ENCODE results near the gene BCL11B.

The BCL11B gene

GRCh38 chr14:99209409-99209808 lies 62.6 kb downstream of the BCL11B start:
- H3K4me2 ChIP-seq, result no peak overlapping the region
- no peaks in the 10 kb centered on the region for H3K27me3 ChIP-seq (ENCODE audit: insufficient read depth, low read depth)
- H3K4me1 ChIP-seq (ENCODE audit: low read depth, poor library complexity, severe bottlenecking), result peaks cover 4% of the 10 kb centered on the region
- H3K79me2 ChIP-seq (ENCODE audit: insufficient read depth, low read depth), result no peaks in the 10 kb centered on the region; the same call in 1 of the 2 replicates
- H3K4me3 ChIP-seq (IDR thresholded peaks at IDR 0.05; ENCODE audit: insufficient read depth, low read depth, low read length), result no peak overlapping the region
- H3K9ac ChIP-seq, result no peak overlapping the region
- no peak overlapping the region for H2AFZ ChIP-seq (ENCODE audit: low read depth)
- H3K27ac ChIP-seq, result no peak overlapping the region
- TF ChIP-seq, protein P1, sequence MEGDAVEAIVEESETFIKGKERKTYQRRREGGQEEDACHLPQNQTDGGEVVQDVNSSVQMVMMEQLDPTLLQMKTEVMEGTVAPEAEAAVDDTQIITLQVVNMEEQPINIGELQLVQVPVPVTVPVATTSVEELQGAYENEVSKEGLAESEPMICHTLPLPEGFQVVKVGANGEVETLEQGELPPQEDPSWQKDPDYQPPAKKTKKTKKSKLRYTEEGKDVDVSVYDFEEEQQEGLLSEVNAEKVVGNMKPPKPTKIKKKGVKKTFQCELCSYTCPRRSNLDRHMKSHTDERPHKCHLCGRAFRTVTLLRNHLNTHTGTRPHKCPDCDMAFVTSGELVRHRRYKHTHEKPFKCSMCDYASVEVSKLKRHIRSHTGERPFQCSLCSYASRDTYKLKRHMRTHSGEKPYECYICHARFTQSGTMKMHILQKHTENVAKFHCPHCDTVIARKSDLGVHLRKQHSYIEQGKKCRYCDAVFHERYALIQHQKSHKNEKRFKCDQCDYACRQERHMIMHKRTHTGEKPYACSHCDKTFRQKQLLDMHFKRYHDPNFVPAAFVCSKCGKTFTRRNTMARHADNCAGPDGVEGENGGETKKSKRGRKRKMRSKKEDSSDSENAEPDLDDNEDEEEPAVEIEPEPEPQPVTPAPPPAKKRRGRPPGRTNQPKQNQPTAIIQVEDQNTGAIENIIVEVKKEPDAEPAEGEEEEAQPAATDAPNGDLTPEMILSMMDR (conservative IDR thresholded peaks at IDR 0.05; ENCODE audit: low read depth, low read length), result no peak
- H3K36me3 ChIP-seq (ENCODE audit: insufficient read depth), result no peaks in the 10 kb centered on the region
- H4K20me1 ChIP-seq (ENCODE audit: insufficient read depth), result no peaks in the 10 kb centered on the region

GRCh38 chr14:99208318-99208717 lies 63.7 kb downstream of the BCL11B start:
- Histone ChIP-seq H3K4me1 (ENCODE audit: low read depth, poor library complexity, severe bottlenecking) (peaks cover 4% of the 10 kb centered on the region), H3K4me2 (no peak overlapping the region), H3K9ac (no peak overlapping the region), H2AFZ (ENCODE audit: low read depth) (no peak overlapping the region), H4K20me1 (ENCODE audit: insufficient read depth) (no peaks in the 10 kb centered on the region), H3K4me3 (IDR thresholded peaks at IDR 0.05; ENCODE audit: insufficient read depth, low read depth, low read length) (no peak overlapping the region), H3K36me3 (ENCODE audit: insufficient read depth) (no peaks in the 10 kb centered on the region), H3K27me3 (ENCODE audit: insufficient read depth, low read depth) (no peaks in the 10 kb centered on the region), H3K79me2 (ENCODE audit: insufficient read depth, low read depth) (no peaks in the 10 kb centered on the region), H3K27ac (no peak overlapping the region)
- TF ChIP-seq, protein P1 (conservative IDR thresholded peaks at IDR 0.05; ENCODE audit: low read depth, low read length), result no peak

GRCh38 chr14:99207456-99207855 lies 64.5 kb downstream of the BCL11B start:
- Histone ChIP-seq H3K27me3 (ENCODE audit: insufficient read depth, low read depth) (no peaks in the 10 kb centered on the region), H3K4me3 (IDR thresholded peaks at IDR 0.05; ENCODE audit: insufficient read depth, low read depth, low read length) (no peak overlapping the region), H3K9ac (no peak overlapping the region), H2AFZ (ENCODE audit: low read depth) (no peak overlapping the region), H3K4me2 (no peak overlapping the region), H4K20me1 (ENCODE audit: insufficient read depth) (no peaks in the 10 kb centered on the region), H3K4me1 (ENCODE audit: low read depth, poor library complexity, severe bottlenecking) (peaks cover 4% of the 10 kb centered on the region), H3K36me3 (ENCODE audit: insufficient read depth) (no peaks in the 10 kb centered on the region), H3K27ac (no peak overlapping the region), H3K79me2 (ENCODE audit: insufficient read depth, low read depth) (no peaks in the 10 kb centered on the region)
- TF ChIP-seq, protein P1 (conservative IDR thresholded peaks at IDR 0.05; ENCODE audit: low read depth, low read length), result no peak

GRCh38 chr14:99206090-99206489 lies 65.9 kb downstream of the BCL11B start:
- no peaks in the 10 kb centered on the region for H3K27me3 ChIP-seq (ENCODE audit: insufficient read depth, low read depth)
- H3K4me1 ChIP-seq (ENCODE audit: low read depth, poor library complexity, severe bottlenecking), result peaks cover 4% of the 10 kb centered on the region
- H3K9ac ChIP-seq, result no peak overlapping the region
- no peak overlapping the region for H2AFZ ChIP-seq (ENCODE audit: low read depth)
- H3K36me3 ChIP-seq (ENCODE audit: insufficient read depth), result no peaks in the 10 kb centered on the region
- H3K79me2 ChIP-seq (ENCODE audit: insufficient read depth, low read depth), result no peaks in the 10 kb centered on the region
- H3K4me2 ChIP-seq, result no peak overlapping the region
- no peak overlapping the region for H3K27ac ChIP-seq
- TF ChIP-seq, protein P1 (conservative IDR thresholded peaks at IDR 0.05; ENCODE audit: low read depth, low read length), result no peak
- H4K20me1 ChIP-seq (ENCODE audit: insufficient read depth), result no peaks in the 10 kb centered on the region
- no peak overlapping the region for H3K4me3 ChIP-seq (IDR thresholded peaks at IDR 0.05; ENCODE audit: insufficient read depth, low read depth, low read length)

All from KMS-11 (cell line).